Left lung (tissue), 10 donors: ENCODE data around the gene RAB15. TPM values are rescaled to one million over a fixed set of nuclear protein-coding genes. Genes with fewer than 3 reads are reported as not detected.

Source experiments
- ATAC-seq: fragments of 200-7000 bp; cut with Tn5 transposase; one replicate; pipeline ENCODE4 v1.9.1; 2020; ENCODE audit warnings: moderate library complexity
- DNase-seq, 4 donors: peaks; one replicate each; pipeline ENCODE4 v3.0.0-alpha.2; 2013 to 2020
- H3K27ac ChIP-seq, 2 donors: fragments of 200-600 bp; sonication (generic) in 1 of 2; one replicate each; pipeline versions ENCODE4 v1.5.0 to v1.8.0; 2020 to 2021
- H3K27me3 ChIP-seq, 2 donors: fragments of 200-600 bp; sonication (generic) in 1 of 2; one replicate each; pipeline versions ENCODE4 v1.5.0 to v1.8.0; 2020 to 2021
- H3K36me3 ChIP-seq, 2 donors: fragments of 200-600 bp; sonication (generic) in 1 of 2; one replicate each; pipeline versions ENCODE4 v1.5.0 to v1.8.0; 2020 to 2021
- H3K4me1 ChIP-seq, 2 donors: fragments of 200-600 bp; one replicate each; pipeline ENCODE4 v1.8.0; 2021
- H3K4me3 ChIP-seq, 2 donors: fragments of 200-600 bp; sonication (generic) in 1 of 2; one replicate each; pipeline versions ENCODE4 v1.5.0 to v1.8.0; 2020 to 2021; ENCODE audit warnings: mild to moderate bottlenecking in 1 of 2
- H3K9me3 ChIP-seq, 2 donors: fragments of 200-600 bp; sonication (generic) in 1 of 2; one replicate each; pipeline versions ENCODE4 v1.5.0 to v1.8.0; 2020 to 2021
- CTCF ChIP-seq, 2 donors: fragments of 200-600 bp; sonication (generic) in 1 of 2; IDR thresholded peaks; one replicate each; pipeline versions ENCODE4 v1.5.0 to v1.8.0; 2021; ENCODE audit warnings: antibody characterized with exemption in 2 of 2
- intact Hi-C, 2 donors: fragments of 100-400 bp; cut with DNase I; formaldehyde crosslinking; loops; one replicate each; pipeline versions ENCODE4 v1.11.2 to v1.14.2; 2022
- polyA plus RNA-seq, 6 donors: library from polyadenylated mRNA; unstranded; fragments of 120-200 nt; gene quantifications; one replicate each; pipeline ENCODE4 v1.2.1, GENCODE V29; 2013; ENCODE audit not compliant: insufficient read length in 6 of 6
- total RNA-seq, 2 donors: library from RNA; stranded (reverse); fragmentation: NEBNext Ultra II Directional; extraction: Animal tissue kit (Norgen Biotek cat#: 25700); gene quantifications; one replicate each; pipeline ENCODE4 v1.2.1, GENCODE V29; 2021
- donor health status: DM: no; HTN: yes; CAD: no.
- donor health status: DM: no; HTN: no; CAD: no.

RAB15 gene
- total and polyA plus RNA-seq, 8 donors: 21.8 to 36.6 (median 30.7) TPM

DNA sequence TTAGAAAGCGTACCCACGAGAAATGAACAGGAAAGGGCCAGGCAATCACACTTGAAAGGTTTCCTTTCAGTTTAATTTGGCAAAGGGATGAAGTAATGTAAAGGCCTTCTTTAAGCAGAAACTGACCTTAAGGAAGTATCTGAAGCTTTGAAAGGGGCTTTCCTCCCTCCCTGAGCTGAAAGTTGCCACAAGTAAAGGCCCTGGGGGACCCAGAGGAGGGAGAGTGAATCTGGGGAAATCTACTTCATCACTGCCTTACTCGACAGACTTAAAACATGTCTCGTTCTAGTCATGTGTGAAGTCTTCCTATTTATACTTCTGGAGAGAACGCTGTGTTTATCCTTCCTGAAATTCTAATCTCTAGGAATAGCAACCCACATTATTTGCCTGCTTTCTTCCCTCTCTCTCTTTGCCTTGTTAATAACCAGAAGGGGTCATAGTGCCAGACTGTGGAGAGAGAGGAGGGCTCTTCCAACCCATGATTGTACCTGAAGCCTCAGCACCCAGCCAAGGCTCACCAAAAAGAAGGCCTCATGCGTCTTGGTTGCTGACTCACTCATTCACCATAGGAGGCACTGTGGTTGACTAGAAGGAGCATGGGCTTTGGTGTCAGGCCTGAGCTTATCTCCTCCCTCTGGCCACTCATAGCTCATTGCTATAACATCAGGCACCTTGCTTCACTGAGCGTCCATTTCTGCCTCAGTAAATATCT, 19.4 kb downstream of the RAB15 start:
- H3K27me3 ChIP-seq: no peaks in the 10 kb centered on the region
- no peaks in the 10 kb centered on the region for H3K9me3 ChIP-seq
- TF ChIP-seq CTCF (IDR thresholded peaks at IDR 0.05): no peak
- H3K4me3 ChIP-seq: no peak overlapping the region
- H3K36me3 ChIP-seq: peaks cover 0 to 48% of the 10 kb centered on the region in 2 donors
- intact Hi-C loops: no loop called here
- no peaks in the 10 kb centered on the region for H3K4me1 ChIP-seq
- H3K27ac ChIP-seq: no peak overlapping the region
- no peak for ATAC-seq
- no peak for DNase-seq

- no peaks in the 10 kb centered on the region for H3K9me3 ChIP-seq
- ATAC-seq (no peak), DNase-seq (no peak)
- peaks cover 0 to 57% of the 10 kb centered on the region in 2 donors for H3K36me3 ChIP-seq
- no peaks in the 10 kb centered on the region for H3K27me3 ChIP-seq
- no peak overlapping the region for H3K4me3 ChIP-seq
- intact Hi-C loops: no loop called here
- H3K4me1 ChIP-seq: peaks cover 0 to 8% of the 10 kb centered on the region in 2 donors
- TF ChIP-seq CTCF (IDR thresholded peaks at IDR 0.05): no peak
- no peak overlapping the region for H3K27ac ChIP-seq
Observed at GRCh38 chr14:64951724-64952123, 20.4 kb downstream of the RAB15 start.

GRCh38 chr14:64951291-64951690, 20.8 kb downstream of the RAB15 start:
- ATAC-seq (no peak), DNase-seq (no peak)
- Histone ChIP-seq H3K9me3 (no peaks in the 10 kb centered on the region), H3K36me3 (peaks cover 0 to 61% of the 10 kb centered on the region in 2 donors), H3K4me3 (no peak overlapping the region), H3K27me3 (no peaks in the 10 kb centered on the region), H3K27ac (no peak overlapping the region), H3K4me1 (peaks cover 0 to 12% of the 10 kb centered on the region in 2 donors)
- intact Hi-C loops: no loop called here
- TF ChIP-seq CTCF (IDR thresholded peaks at IDR 0.05): no peak

DNA sequence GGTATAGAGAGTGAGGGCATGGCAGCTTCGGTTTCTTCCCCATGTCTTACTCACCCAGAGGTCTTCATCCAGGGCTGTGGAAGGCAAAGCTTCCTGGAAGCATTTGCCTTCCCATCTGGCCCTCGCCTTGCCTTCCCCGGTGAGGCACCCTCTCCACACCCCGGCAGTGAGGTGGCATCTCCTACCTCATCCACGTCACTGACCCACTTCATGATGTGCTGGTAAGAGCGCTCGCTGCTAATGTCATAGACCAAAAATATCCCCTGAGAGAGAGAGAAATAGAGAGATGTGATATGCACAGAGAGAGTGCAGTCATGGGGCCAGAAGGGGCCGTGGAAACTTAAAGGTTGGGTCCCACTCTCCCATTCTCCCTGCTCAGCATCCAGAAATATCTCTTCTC, 21.2 kb downstream of the RAB15 start:
- DNase-seq (no peak), ATAC-seq (no peak)
- H3K36me3 ChIP-seq: peaks cover 0 to 62% of the 10 kb centered on the region in 2 donors
- no peaks in the 10 kb centered on the region for H3K9me3 ChIP-seq
- H3K27me3 ChIP-seq: no peaks in the 10 kb centered on the region
- no peak overlapping the region for H3K27ac ChIP-seq
- peaks cover 0 to 16% of the 10 kb centered on the region in 2 donors for H3K4me1 ChIP-seq
- no peak for TF ChIP-seq CTCF (IDR thresholded peaks at IDR 0.05)
- H3K4me3 ChIP-seq: no peak overlapping the region
- intact Hi-C loops: no loop called here

DNA sequence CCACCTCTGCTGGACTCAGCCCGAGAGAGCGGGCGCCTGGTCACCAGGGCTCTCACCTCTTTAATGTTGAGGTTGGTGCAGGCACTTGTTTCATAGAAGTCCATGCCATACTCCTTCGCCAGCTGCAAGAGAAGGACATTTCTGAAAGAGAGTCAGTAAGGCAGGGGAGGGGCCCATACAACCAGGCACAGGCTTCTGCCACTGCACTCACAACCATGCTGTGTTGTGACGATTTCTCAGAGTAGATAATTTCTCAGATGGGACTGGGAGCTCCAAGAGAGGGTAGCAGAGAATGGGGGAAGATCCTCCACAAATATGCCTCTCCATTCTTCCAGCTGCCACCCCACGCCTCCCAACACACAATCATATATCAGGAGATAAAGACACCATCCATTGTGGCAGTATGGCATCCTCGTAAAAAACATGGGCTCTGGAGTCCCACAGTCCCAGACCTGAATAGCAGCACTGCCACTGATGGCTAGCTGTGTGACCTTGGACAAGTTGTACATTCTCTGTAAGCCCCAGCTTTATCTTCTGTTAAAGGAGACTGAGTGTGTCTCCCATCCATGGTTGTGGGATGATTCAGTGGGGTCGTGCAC, 23.4 kb downstream of the RAB15 start:
- H3K9me3 ChIP-seq: no peaks in the 10 kb centered on the region
- no peaks in the 10 kb centered on the region for H3K27me3 ChIP-seq
- intact Hi-C loops: no loop called here
- no peak overlapping the region for H3K27ac ChIP-seq
- TF ChIP-seq CTCF (IDR thresholded peaks at IDR 0.05): no peak
- ATAC-seq (no peak), DNase-seq (no peak)
- H3K4me1 ChIP-seq: peaks cover 0 to 21% of the 10 kb centered on the region in 2 donors
- no peak overlapping the region for H3K4me3 ChIP-seq
- H3K36me3 ChIP-seq: peaks cover 0 to 72% of the 10 kb centered on the region in 2 donors
